Body of pancreas (tissue), 4 donors: ENCODE results near the gene PKD2.

Experiments
- CTCF ChIP-seq, 7 experiments: fragments of 450-650 bp in 4 of 7; fragments of 200-600 bp in 3 of 7; sonication (generic) in 3 of 7; IDR thresholded peaks; one replicate each; pipeline ENCODE4 v1.5.1; 2016 to 2019; ENCODE audit warnings: antibody characterized with exemption in 7 of 7
- POLR2A ChIP-seq, 3 donors: fragments of 450-650 bp; IDR thresholded peaks; one replicate each; pipeline ENCODE4 v1.6.1; 2016; ENCODE audit warnings: antibody characterized with exemption in 3 of 3, mild to moderate bottlenecking in 2 of 3

GRCh38 chr4:88014386-88014905 is 7.0 kb downstream of the PKD2 start:
- no peak for TF ChIP-seq CTCF (IDR thresholded peaks at IDR 0.05)
- no peak for TF ChIP-seq POLR2A (IDR thresholded peaks at IDR 0.05)
